ENCODE data around the gene FBXW4. TPM values are rescaled to one million over a fixed set of nuclear protein-coding genes. Genes with fewer than 3 reads are reported as not detected.

The FBXW4 gene
- total and polyA plus RNA-seq, 10 of the 15 experiments (the other 5 are each of a cell fraction or from before 2014, with no cell fraction given) = 5.7 to 42.0 (median 27.5) TPM

GRCh38 chr10:101607124-101607523 lies 87.8 kb downstream of the FBXW4 start:
- H3K4me1 ChIP-seq (ENCODE audit: control insufficient read depth, insufficient read depth, low read length) = no peaks in the 10 kb centered on the region
- DNase-seq (ENCODE audit: low read depth, low spot score) = no peak
- H3K9ac ChIP-seq (ENCODE audit: control insufficient read depth, insufficient read depth, low read length) = no peak overlapping the region
- TF ChIP-seq ASH2L (IDR thresholded peaks at IDR 0.05; ENCODE audit: borderline replicate concordance, low read depth) (no peak), RELA (IDR thresholded peaks at IDR 0.05; ENCODE audit: borderline replicate concordance, partially characterized antibody) (no peak), HDAC2 (IDR thresholded peaks at IDR 0.05) (no peak), CHD4 (IDR thresholded peaks at IDR 0.05) (no peak), NFXL1 (IDR thresholded peaks at IDR 0.05; ENCODE audit: borderline replicate concordance) (no peak), CHD1 (IDR thresholded peaks at IDR 0.05; ENCODE audit: low read depth, low read length) (no peak), ZNF24 (IDR thresholded peaks at IDR 0.05) (no peak), IRF4 (IDR thresholded peaks at IDR 0.05; ENCODE audit: low read depth, low read length) (no peak), HCFC1 (IDR thresholded peaks at IDR 0.05; ENCODE audit: low read length) (no peak), EZH2 (IDR thresholded peaks at IDR 0.05; ENCODE audit: borderline replicate concordance, control insufficient read depth, low read depth, low read length) (no peak)
- TF ChIP-seq, protein P1, sequence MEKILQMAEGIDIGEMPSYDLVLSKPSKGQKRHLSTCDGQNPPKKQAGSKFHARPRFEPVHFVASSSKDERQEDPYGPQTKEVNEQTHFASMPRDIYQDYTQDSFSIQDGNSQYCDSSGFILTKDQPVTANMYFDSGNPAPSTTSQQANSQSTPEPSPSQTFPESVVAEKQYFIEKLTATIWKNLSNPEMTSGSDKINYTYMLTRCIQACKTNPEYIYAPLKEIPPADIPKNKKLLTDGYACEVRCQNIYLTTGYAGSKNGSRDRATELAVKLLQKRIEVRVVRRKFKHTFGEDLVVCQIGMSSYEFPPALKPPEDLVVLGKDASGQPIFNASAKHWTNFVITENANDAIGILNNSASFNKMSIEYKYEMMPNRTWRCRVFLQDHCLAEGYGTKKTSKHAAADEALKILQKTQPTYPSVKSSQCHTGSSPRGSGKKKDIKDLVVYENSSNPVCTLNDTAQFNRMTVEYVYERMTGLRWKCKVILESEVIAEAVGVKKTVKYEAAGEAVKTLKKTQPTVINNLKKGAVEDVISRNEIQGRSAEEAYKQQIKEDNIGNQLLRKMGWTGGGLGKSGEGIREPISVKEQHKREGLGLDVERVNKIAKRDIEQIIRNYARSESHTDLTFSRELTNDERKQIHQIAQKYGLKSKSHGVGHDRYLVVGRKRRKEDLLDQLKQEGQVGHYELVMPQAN (conservative IDR thresholded peaks at IDR 0.05) = no peak
- BruUV-seq (replicated peaks) = no TSS peak
- no peaks in the 10 kb centered on the region for H3K27me3 ChIP-seq (replicated peaks in 1 of 2; ENCODE audit: control insufficient read depth in 2 of 2, insufficient read depth in 2 of 2, low read length in 1 of 2)
- no peaks in the 10 kb centered on the region for H4K20me1 ChIP-seq (ENCODE audit: control insufficient read depth, insufficient read depth)
- no peak overlapping the region for H2AFZ ChIP-seq (ENCODE audit: control insufficient read depth, low read depth, low read length)
- CTCF ChIA-PET = interaction anchor here (13.9 kb wide), 1 partner anchor 174 kb away, joined by 334 read pairs; the partner anchor contains the start of gene NPM3
- no peak overlapping the region for H3K4me2 ChIP-seq (ENCODE audit: control insufficient read depth, insufficient read depth)
- RAD21 ChIA-PET (ENCODE audit: unreplicated experiment) = interaction anchor here (1.8 kb wide), 1 partner anchor 174 kb away, joined by 4 read pairs; no protein-coding TSS in a partner anchor
- no peaks in the 10 kb centered on the region for H3K79me2 ChIP-seq (ENCODE audit: control insufficient read depth, insufficient read depth, low read length)
- ATAC-seq = no peak
- no peaks in the 10 kb centered on the region for H3K9me3 ChIP-seq (replicated peaks; ENCODE audit: control insufficient read depth, insufficient read depth, low read length)
- no peak overlapping the region for H3K4me3 ChIP-seq
- FAIRE-seq = no peak
- in situ Hi-C loops (cut with MboI) = loop anchor here (5.0 kb wide), 1 partner anchor 175 kb away; the partner anchor contains the start of gene NPM3
- H3K36me3 ChIP-seq (ENCODE audit: control insufficient read depth in 2 of 2, insufficient read depth in 2 of 2, low read length in 1 of 2) = peaks cover 6 to 9% of the 10 kb centered on the region in 2 experiments; a peak in 3 of 4 replicates
- POLR2A ChIA-PET = no interaction called here
- WGBS (ENCODE audit: insufficient coverage, insufficient replicate concordance, low lambda C conversion rate, missing lambda C conversion rate) = 94% methylated on average over 2 of the region's 2 CpGs
- H3K27ac ChIP-seq (ENCODE audit: control insufficient read depth, insufficient read depth) = no peak overlapping the region
- intact Hi-C loops (cut with micrococcal nuclease; ENCODE audit: unreplicated experiment) = no loop called here
- SMC1A ChIA-PET (ENCODE audit: uncharacterized antibody, unreplicated experiment) = interaction anchor here (0.6 to 8.7 kb wide), 2 partner anchors 175 to 1758 kb away, joined by 3 to 139 read pairs; partner anchors contain the start of gene NPM3

All from GM12878 (cell line).